Glomerular visceral epithelial cell (primary cell): ENCODE data around the gene CELF4.

Experiments used
- DNase-seq: peaks from one replicate; pipeline ENCODE4 v3.0.0-alpha.2; 2016; ENCODE audit errors: extremely low spot score

The CELF4 gene

DNA sequence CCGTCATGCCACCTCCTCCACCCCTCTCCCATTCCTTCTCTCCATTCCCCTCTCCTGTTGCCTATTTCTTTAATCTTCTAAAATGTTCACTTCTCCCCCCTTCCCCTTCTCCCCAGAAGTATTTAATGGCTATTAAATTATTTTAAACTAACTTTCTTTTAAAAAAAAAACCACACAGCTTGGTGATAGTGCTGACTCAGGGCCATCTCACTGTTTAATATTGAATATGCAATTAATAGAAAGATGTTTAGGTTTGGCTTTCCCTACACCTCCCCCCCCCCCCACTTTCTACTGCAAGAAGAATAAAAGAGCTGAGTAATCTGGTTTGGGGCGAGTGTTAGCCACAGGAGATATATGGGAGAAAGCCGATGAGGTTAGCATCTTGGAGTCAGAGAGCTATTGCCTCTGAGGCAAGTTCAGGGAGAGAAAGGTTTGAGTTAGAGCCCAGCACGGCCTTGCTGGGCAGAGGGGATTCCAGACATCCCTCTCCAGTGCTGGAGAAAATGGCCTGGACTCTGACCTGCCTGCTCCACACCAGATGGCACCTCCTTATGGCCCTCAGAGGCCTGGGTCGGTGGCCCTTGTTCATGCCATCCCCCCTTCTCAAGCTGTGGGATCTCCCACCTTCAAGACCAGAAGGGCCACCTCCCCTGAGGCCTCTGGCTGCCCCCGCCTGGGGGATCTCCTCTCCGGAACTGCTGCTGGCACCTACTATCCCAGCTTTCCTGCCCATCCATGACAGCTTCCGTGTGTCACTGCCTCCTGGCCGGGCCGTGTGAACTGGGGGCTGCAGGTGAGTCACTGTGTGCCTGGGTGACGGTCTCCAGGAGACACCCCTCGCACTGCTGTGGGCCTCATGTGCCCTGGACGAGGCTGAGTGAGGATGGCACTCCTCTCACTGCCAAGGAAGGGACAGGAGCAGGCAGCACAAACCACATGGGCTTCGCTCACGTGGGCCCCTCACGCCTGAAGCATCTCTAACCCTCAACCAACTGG lies 246.9 kb downstream of the CELF4 start:
- DNase-seq: no peak

DNA sequence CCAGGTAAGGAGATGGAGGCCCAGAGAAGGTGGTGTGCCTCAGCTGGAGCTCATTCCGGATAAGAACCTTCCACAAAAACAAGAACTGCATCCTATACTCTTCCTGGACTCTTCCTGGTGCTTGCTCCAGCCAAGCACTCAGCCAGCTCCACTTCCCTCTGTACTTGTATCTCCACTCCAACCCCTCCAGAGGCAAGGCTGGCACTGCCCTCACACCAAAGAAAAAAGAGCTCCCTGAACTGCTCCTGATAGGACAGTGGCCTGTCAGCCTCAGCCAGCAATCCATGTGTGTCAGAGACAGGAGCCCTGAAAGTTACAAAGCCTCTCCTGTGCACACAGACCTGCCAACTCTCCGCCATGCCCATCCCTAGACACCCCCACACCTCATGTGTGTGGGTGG lies 248.1 kb downstream of the CELF4 start:
- DNase-seq: no peak

DNA sequence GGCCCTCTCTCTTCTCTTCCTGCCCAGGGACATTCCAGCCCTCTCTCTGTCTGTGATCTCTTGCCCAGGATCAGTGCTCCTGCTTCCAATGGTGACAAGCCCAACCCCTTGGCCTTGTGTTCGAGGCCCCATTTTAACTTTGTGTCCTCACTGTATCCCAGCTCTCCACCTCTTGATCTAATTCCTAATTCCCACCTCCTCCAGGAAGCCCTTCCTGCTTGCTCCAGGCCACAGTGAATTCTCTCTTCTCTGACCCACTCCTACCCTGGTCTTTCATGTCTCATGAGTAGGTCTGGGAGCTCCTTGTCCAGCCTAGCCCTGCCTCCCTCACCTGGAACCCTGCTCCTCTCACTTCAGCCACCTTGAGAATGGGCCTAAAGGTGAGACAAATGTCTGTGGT lies 249.1 kb downstream of the CELF4 start:
- DNase-seq: no peak

DNA sequence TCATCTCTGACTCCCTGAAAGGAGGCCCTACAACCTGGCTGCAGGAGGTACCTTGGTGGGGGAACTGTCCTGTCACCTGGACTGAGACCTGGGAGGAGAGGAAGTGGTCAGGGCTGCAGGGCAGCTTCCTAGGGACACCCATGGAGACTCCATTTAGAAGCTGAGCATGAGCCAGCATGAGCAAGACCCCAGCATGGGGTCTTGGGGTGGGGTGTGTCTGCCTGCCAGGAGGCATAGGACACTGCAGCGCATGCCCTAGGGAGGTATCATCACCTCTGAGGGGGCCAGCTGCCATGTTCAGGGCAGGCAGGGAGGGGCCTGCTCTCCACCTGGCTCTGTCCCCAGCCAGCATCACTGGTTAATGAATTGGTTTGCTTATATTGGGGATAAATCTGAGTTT lies 249.7 kb downstream of the CELF4 start:
- no peak for DNase-seq

DNA sequence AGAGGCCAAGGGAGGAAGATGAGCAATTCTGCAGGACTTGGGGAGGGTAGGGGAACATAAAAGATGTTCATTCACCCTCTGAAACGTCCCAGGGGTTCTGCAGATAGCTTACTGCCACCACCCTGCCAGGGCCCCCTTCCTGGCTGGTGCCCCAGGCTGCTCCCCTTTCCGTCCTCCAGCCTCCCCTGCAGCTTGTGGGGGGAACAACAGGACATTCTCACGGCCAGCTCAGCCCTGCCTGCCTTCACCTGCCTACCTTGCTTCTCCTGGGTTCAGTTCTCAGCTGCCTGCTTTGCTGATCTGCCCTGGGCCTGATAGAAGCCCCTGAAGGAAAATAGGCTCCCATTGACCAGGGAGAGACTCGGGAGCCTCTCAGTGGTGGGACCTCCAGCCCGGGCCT lies 251.1 kb downstream of the CELF4 start:
- DNase-seq: no peak

- DNase-seq: no peak
Observed at GRCh38 chr18:37313624-37314023, 252.0 kb downstream of the CELF4 start.

GRCh38 chr18:37309861-37310260 lies 255.7 kb downstream of the CELF4 start:
- DNase-seq: no peak

DNA sequence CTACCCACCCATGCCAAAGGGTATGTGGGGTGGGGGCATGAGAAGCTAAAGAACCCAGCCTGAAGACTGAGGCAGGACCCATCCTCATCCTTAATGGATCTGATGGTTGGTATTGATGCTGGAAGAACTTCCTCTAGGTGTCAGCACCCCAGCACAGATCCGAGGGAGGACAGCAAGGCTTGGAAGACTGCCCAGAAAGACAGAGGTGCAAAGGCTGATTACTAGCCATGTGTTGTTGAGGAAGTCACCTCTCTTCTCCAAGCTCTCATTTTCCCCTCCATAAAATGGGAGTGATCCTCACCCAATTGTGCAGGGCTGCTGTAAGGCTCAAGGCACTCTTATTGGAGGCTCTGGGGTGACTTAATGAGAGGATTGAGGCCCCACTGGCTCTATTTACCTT lies 256.5 kb downstream of the CELF4 start:
- peak; percentile 16 for DNase-seq

DNA sequence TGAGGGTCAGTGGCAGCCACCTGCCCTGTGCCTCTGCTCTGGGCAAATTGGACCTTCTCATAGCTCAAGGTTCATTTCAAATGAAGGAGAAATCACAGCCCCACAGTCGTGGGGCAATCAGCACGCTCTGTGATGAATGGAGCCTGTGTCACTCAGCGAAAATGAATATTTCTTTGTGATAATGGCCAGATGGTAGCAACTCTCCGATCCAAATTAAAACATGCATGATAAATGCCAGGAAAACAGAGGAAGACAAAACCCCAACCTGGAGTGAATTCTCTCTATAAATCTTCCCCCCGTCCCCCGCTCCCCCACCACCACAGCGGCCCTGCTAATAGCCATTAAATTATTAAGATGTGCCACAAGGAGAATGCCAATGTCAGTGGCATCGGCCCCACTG lies 258.4 kb downstream of the CELF4 start:
- DNase-seq: no peak

GRCh38 chr18:37306432-37306831 lies 259.2 kb downstream of the CELF4 start:
- DNase-seq: no peak

- no peak for DNase-seq
Observed at GRCh38 chr18:37305066-37305465, 260.5 kb downstream of the CELF4 start.

- DNase-seq: no peak
Observed at GRCh38 chr18:37304012-37304680, 261.5 kb downstream of the CELF4 start.

DNA sequence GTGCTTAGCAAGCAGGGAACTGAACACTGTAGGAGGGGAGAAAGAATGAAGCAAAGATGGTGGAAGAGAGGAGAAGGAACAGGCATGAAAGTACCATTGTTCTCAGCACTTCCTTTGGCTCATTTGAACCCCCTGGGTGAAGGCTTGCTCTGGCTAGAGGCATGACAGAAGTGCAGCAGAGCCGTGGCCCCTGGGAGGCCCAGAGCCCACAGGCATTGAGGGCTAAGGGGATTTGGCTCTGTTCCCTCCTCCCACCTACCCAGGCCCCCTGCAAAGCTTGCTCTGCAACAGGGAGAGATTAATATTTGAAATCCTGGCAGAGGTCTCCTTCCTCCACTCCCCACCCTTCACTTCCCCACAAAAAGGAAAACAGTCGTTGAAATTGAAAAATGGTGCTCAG lies 262.6 kb downstream of the CELF4 start:
- no peak for DNase-seq

- DNase-seq: no peak
Observed at GRCh38 chr18:37302519-37302918, 263.1 kb downstream of the CELF4 start.

GRCh38 chr18:37299471-37300304 lies 265.9 kb downstream of the CELF4 start:
- DNase-seq: peak; percentile 99

GRCh38 chr18:37298816-37299215 lies 266.8 kb downstream of the CELF4 start:
- DNase-seq: no peak

DNA sequence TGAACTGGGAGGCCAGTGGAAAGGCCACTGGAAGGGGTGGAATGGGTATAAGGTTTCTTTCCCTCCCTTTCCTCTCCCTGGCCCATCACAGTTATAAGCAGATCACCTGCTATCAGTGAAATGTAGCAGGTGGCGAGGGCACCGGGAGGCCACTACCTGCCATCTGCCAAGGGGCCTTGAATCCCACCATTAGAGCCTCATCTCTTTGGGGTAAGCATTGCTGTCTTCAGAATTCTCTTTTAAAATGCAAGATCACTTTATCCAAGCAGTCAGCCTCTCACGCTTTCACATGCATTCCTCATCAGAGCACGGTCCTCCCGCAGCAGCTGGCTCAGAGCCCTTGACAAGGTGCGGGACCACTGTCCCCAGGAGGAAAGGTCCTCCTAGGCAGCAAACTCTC lies 268.5 kb downstream of the CELF4 start:
- no peak for DNase-seq

GRCh38 chr18:37294951-37295350 lies 270.6 kb downstream of the CELF4 start:
- DNase-seq: peak; percentile 25

DNA sequence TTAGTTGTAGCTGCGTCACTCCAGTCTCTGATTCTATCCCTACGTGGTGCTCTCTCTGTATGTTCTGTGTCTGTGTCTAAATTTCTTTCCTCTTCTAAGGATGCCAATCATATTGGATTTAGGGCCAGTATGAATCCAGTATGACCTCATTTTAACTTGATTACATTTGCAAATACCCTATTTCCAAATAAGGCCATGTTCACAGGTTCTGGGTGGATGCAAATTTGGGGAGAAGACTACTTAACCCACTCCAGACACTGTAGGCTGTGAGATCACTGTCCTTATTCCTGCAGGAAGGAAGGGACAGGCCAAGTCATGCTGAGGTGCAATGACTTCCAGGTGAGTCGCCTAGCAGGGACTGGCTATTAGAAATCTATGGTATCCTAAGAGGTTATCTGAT lies 272.2 kb downstream of the CELF4 start:
- no peak for DNase-seq

- DNase-seq: no peak
Observed at GRCh38 chr18:37289423-37289822, 276.2 kb downstream of the CELF4 start.

DNA sequence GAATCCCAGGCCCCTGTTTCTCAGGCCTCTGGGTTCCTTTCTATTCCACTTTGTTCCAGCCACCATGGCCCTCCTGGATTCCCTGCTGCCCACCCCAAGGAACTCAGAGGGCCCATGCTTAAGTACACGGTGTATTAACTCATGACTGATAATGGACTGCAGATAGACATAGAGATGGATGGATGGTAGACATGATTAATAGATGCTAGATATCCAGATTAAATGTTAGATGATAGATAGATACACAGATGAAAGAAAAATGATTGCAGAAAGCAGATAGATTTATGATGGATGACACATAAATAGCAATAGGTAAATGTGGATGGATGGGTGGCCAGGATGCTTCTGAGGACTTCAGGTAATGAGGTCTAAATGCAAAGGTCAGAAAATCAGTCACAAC lies 278.0 kb downstream of the CELF4 start:
- DNase-seq: no peak

DNA sequence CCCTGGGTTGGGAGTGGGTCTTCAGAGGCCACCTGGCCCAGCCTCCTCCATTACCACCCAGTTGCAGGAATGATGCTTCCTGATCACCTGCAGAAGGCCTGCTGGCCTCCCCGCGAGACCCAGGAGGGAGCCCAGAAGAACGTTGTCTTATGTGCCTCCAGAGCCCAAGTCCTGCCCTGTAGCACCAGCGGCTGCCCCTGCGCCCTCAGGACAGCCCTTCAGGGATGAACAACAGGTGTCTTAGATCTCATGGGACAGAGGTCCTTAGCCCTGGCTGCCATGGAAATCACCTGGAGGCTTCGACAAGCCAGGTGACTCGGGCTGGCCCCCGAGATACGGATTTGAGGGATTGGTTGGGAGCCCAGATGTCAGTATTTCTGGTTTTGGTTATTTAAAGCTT lies 278.8 kb downstream of the CELF4 start:
- no peak for DNase-seq
